K562 (cell line): ENCODE results near the gene YPEL3. TPM values are rescaled to one million over a fixed set of nuclear protein-coding genes. Genes with fewer than 3 reads are reported as not detected.
A peak's percentile ranks its signal among the peaks of the same experiment; 100 is the strongest.

ENCODE experiments used
- BRD4 ChIP-seq: fragments of 200-600 bp; sonication (generic); IDR thresholded peaks from 2 replicates; pipeline ENCODE4 v1.6.1; 2017; ENCODE audit warnings: inconsistent platforms
- CBX1 ChIP-seq: sonication (generic); IDR thresholded peaks from 2 replicates; pipeline ENCODE4 v1.6.1; 2016; ENCODE audit warnings: antibody characterized with exemption, low read depth, mild to moderate bottlenecking
- CREB1 ChIP-seq, 2 experiments: sonication (generic) in 1 of 2; formaldehyde crosslinking in 1 of 2; IDR thresholded peaks; 2 replicates each; pipeline versions ENCODE4 v1.6.1 to v1.8.0; 2012 to 2022; ENCODE audit warnings: inconsistent platforms in 1 of 2, mild to moderate bottlenecking in 1 of 2, missing genetic modification reagents in 1 of 2, moderate library complexity in 1 of 2
- ETS2 ChIP-seq: IDR thresholded peaks from 2 replicates; pipeline ENCODE4 v1.6.1; 2016; ENCODE audit warnings: borderline replicate concordance, missing genetic modification characterization, mild to moderate bottlenecking, moderate library complexity, missing compliant biosample characterization; ENCODE audit not compliant: poor library complexity, severe bottlenecking
- GMEB1 ChIP-seq: fragments of 250-450 bp; sonication (Bioruptor Pico); IDR thresholded peaks from 2 replicates; pipeline ENCODE4 v1.4.0; 2020; ENCODE audit warnings: mild to moderate bottlenecking
- HNRNPLL ChIP-seq: fragments of 200-400 bp; formaldehyde crosslinking; IDR thresholded peaks from 2 replicates; pipeline ENCODE4 v1.6.1; 2017; ENCODE audit warnings: low read length, low read depth, mild to moderate bottlenecking; ENCODE audit not compliant: poor library complexity, severe bottlenecking
- KLF6 ChIP-seq: fragments of 250-450 bp; sonication (Bioruptor Pico); IDR thresholded peaks from 2 replicates; pipeline ENCODE4 v1.4.0; 2020; ENCODE audit warnings: mild to moderate bottlenecking, moderate library complexity, borderline replicate concordance
- LARP7 ChIP-seq: fragments of 450-650 bp; IDR thresholded peaks from 2 replicates; pipeline ENCODE4 v1.6.1; 2016
- STAT5A ChIP-seq: IDR thresholded peaks from 2 replicates; pipeline ENCODE4 v1.6.1; 2012; ENCODE audit warnings: low read length, inconsistent platforms, borderline replicate concordance
- TCF3 ChIP-seq: sonication (generic); formaldehyde crosslinking; IDR thresholded peaks from 2 replicates; pipeline ENCODE4 v1.4.0; 2020; ENCODE audit warnings: mild to moderate bottlenecking, missing genetic modification reagents
- polyA plus RNA-seq, 8 experiments: library from polyadenylated mRNA; depleted of rRNA in 4 of 8; stranded (reverse) in 5 of 8; unstranded in 3 of 8; fragments of >200 nt; fragmentation: Nextera tagmentation in 2 of 8; fragmentation: Illumina TruSeq in 1 of 8; extraction: Ambion mirVana in 2 of 8; extraction: Trizol in 1 of 8; gene quantifications; 2 replicates each; pipeline versions ENCODE4 v1.2.1 to v1.2.3, GENCODE V29; 2011 to 2014; ENCODE audit warnings: inconsistent platforms in 1 of 8, missing spikeins in 1 of 8
- total RNA-seq, 7 experiments: library from RNA; depleted of rRNA in 6 of 7; stranded (reverse); fragments of >200 nt in 6 of 7; fragmentation: Illumina TruSeq in 2 of 7; extraction: Trizol in 2 of 7; gene quantifications; 2 replicates each; pipeline versions ENCODE4 v1.2.1 to v1.2.3, GENCODE V29; 2011 to 2021; ENCODE audit warnings: low replicate concordance in 1 of 7
- TF ChIP-seq, protein P1 (sequence below): fragments of 450-650 bp; formaldehyde crosslinking; IDR thresholded peaks from 2 replicates; pipeline ENCODE4 v1.4.0; 2022; ENCODE audit warnings: mild to moderate bottlenecking, moderate library complexity
- TF ChIP-seq, protein P2 (sequence below): fragments of 250-450 bp; sonication (Bioruptor Pico); IDR thresholded peaks from 2 replicates; pipeline ENCODE4 v1.8.0; 2022; ENCODE audit warnings: inconsistent platforms, mild to moderate bottlenecking, moderate library complexity, borderline replicate concordance
- TF ChIP-seq, protein P3 (sequence below): fragments of 250-450 bp; sonication (Bioruptor Pico); IDR thresholded peaks from 2 replicates; pipeline ENCODE4 v1.8.0; 2021; ENCODE audit warnings: mild to moderate bottlenecking, moderate library complexity
- TF ChIP-seq, protein P4 (sequence below): fragments of 250-450 bp; sonication (Bioruptor Pico); IDR thresholded peaks from 2 replicates; pipeline ENCODE4 v1.8.0; 2022; ENCODE audit warnings: inconsistent platforms
- TF ChIP-seq, protein P5 (sequence below): fragments of 450-650 bp; IDR thresholded peaks from 2 replicates; pipeline ENCODE4 v1.6.1; 2018; ENCODE audit not compliant: partially characterized antibody

Gene YPEL3
- total and polyA plus RNA-seq, 9 of the 15 experiments (the other 6 are each of a cell fraction or from before 2014, with no cell fraction given) = 0.41 to 15.0 (median 2.9) TPM

DNA sequence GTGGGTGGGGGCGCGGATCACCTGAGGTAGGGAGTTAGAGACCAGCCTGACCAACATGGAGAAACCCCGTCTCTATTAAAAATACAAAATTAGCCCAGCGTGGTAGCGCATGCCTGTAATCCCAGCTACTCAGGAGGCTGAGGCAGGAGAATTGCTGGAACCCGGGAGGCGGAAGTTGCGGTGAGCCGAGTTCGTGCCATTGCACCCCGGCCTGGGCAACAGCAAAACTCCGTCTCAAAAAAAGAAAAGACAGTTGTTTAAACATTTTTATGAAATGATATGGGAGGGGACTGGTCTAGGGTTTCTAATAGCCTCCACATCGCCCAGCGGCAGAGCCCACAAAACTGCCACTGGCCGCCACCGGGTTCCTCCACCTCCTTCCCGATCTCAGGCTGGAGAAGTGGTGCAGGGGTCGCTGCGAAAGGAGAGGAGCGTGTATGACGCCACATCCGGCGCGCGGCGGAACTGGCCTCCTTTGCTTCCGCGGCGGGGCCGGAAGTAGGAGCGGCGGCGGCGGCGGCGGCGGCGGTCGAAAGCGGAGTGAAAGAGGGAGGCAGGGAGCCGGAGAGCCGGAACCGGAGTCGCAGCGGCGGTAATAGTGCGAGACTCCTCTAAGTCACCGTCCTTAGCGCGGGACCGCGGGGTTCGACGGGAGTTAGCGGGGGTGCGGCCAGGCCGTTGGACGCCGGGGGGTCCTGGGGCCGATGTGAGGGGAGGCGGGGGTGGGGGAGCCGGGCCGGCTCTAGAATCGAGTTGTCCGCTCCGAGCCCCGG is 20.3 kb downstream of the YPEL3 start, which contains the start of gene PPP4C (continued):
- TF ChIP-seq, protein P1, sequence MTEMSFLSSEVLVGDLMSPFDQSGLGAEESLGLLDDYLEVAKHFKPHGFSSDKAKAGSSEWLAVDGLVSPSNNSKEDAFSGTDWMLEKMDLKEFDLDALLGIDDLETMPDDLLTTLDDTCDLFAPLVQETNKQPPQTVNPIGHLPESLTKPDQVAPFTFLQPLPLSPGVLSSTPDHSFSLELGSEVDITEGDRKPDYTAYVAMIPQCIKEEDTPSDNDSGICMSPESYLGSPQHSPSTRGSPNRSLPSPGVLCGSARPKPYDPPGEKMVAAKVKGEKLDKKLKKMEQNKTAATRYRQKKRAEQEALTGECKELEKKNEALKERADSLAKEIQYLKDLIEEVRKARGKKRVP (CRISPR knock-in tag) = 0 out of 2 replicates have a peak, but pooled peaks have one; percentile 56
- peak; percentile 92 for TF ChIP-seq CREB1 (IDR thresholded peaks at IDR 0.05)
- TF ChIP-seq CREB1 (CRISPR knock-in tag; IDR thresholded peaks at IDR 0.05) = peak; percentile 91
- TF ChIP-seq CBX1 = peak; percentile 80; the same call in 1 of the 2 replicates
- peak; percentile 20; the same call in 1 of the 2 replicates for TF ChIP-seq GMEB1
- no peak for TF ChIP-seq STAT5A
- peak; percentile 86 for TF ChIP-seq HNRNPLL
- TF ChIP-seq BRD4 = peak; percentile 82; the same call in 1 of the 2 replicates
- TF ChIP-seq LARP7 = no peak
- TF ChIP-seq TCF3 (CRISPR knock-in tag) = no peak
- TF ChIP-seq, protein P2, sequence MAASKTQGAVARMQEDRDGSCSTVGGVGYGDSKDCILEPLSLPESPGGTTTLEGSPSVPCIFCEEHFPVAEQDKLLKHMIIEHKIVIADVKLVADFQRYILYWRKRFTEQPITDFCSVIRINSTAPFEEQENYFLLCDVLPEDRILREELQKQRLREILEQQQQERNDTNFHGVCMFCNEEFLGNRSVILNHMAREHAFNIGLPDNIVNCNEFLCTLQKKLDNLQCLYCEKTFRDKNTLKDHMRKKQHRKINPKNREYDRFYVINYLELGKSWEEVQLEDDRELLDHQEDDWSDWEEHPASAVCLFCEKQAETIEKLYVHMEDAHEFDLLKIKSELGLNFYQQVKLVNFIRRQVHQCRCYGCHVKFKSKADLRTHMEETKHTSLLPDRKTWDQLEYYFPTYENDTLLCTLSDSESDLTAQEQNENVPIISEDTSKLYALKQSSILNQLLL (CRISPR knock-in tag) = no peak
- TF ChIP-seq, protein P3, sequence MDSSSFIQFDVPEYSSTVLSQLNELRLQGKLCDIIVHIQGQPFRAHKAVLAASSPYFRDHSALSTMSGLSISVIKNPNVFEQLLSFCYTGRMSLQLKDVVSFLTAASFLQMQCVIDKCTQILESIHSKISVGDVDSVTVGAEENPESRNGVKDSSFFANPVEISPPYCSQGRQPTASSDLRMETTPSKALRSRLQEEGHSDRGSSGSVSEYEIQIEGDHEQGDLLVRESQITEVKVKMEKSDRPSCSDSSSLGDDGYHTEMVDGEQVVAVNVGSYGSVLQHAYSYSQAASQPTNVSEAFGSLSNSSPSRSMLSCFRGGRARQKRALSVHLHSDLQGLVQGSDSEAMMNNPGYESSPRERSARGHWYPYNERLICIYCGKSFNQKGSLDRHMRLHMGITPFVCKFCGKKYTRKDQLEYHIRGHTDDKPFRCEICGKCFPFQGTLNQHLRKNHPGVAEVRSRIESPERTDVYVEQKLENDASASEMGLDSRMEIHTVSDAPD (CRISPR knock-in tag) = no peak
- TF ChIP-seq, protein P4, sequence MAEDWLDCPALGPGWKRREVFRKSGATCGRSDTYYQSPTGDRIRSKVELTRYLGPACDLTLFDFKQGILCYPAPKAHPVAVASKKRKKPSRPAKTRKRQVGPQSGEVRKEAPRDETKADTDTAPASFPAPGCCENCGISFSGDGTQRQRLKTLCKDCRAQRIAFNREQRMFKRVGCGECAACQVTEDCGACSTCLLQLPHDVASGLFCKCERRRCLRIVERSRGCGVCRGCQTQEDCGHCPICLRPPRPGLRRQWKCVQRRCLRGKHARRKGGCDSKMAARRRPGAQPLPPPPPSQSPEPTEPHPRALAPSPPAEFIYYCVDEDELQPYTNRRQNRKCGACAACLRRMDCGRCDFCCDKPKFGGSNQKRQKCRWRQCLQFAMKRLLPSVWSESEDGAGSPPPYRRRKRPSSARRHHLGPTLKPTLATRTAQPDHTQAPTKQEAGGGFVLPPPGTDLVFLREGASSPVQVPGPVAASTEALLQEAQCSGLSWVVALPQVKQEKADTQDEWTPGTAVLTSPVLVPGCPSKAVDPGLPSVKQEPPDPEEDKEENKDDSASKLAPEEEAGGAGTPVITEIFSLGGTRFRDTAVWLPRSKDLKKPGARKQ (CRISPR knock-in tag) = no peak
- TF ChIP-seq ETS2 (tag) = no peak
- no peak for TF ChIP-seq KLF6
- TF ChIP-seq, protein P5, sequence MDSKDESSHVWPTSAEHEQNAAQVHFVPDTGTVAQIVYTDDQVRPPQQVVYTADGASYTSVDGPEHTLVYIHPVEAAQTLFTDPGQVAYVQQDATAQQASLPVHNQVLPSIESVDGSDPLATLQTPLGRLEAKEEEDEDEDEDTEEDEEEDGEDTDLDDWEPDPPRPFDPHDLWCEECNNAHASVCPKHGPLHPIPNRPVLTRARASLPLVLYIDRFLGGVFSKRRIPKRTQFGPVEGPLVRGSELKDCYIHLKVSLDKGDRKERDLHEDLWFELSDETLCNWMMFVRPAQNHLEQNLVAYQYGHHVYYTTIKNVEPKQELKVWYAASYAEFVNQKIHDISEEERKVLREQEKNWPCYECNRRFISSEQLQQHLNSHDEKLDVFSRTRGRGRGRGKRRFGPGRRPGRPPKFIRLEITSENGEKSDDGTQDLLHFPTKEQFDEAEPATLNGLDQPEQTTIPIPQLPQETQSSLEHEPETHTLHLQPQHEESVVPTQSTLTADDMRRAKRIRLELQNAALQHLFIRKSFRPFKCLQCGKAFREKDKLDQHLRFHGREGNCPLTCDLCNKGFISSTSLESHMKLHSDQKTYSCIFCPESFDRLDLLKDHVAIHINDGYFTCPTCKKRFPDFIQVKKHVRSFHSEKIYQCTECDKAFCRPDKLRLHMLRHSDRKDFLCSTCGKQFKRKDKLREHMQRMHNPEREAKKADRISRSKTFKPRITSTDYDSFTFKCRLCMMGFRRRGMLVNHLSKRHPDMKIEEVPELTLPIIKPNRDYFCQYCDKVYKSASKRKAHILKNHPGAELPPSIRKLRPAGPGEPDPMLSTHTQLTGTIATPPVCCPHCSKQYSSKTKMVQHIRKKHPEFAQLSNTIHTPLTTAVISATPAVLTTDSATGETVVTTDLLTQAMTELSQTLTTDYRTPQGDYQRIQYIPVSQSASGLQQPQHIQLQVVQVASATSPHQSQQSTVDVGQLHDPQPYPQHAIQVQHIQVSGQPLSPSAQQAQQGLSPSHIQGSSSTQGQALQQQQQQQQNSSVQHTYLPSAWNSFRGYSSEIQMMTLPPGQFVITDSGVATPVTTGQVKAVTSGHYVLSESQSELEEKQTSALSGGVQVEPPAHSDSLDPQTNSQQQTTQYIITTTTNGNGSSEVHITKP = no peak
